A549 (cell line): Measurements from ENCODE around the gene SLC25A25. TPM values are rescaled to one million over a fixed set of nuclear protein-coding genes. Genes with fewer than 3 reads are reported as not detected.
"Not testable (repeated sequence)": the region's sequence is repeated elsewhere in the genome, so short reads cannot be mapped to it uniquely, and the experiment has no call there.

Experiments used
- ATAC-seq, 2 experiments: fragments of 200-7000 bp in 1 of 2; fragments of >200 bp in 1 of 2; cut with Nextera tagmentation in 1 of 2; cut with Tn5 transposase in 1 of 2; 3 replicates each; pipeline versions ENCODE4 v1.8.0 to v1.9.1; 2018 to 2020; ENCODE audit warnings: mild to moderate bottlenecking in 1 of 2, moderate library complexity in 1 of 2
- CTCF ChIA-PET: fragments of 300-600 bp; sonication (Branson Sonifier 250); formaldehyde crosslinking; extraction: SDS; loops from one replicate; lab custom pipeline; 2021; ENCODE audit warnings: antibody characterized with exemption, inconsistent platforms; lab: Yijun Ruan, JAX
- POLR2A ChIA-PET: fragments of 350-600 bp; formaldehyde crosslinking; extraction: SDS; loops from one replicate; lab custom pipeline; 2021; ENCODE audit warnings: antibody characterized with exemption, inconsistent platforms; lab: Yijun Ruan, JAX
- DNase-seq, 2 experiments: peaks; one replicate each; pipeline versions ENCODE4 v3.0.0 to v3.0.0-alpha.2; 2011 to 2016; ENCODE audit warnings: low read depth in 1 of 2, low spot score in 1 of 2
- FAIRE-seq: peaks from 2 replicates; lab custom pipeline; 2011; peaks lifted over from hg19 to GRCh38; lab: Jason Lieb, UNC
- H3K27ac ChIP-seq, 2 experiments: fragments of >200 bp; sonication (Bioruptor Twin); formaldehyde crosslinking; 3 replicates each; pipeline ENCODE4 v1.5.1; 2016 to 2017
- H3K4me1 ChIP-seq: fragments of >200 bp; sonication (Bioruptor Twin); formaldehyde crosslinking; 3 replicates; pipeline ENCODE4 v1.6.1; 2016
- H3K4me2 ChIP-seq: fragments of >200 bp; sonication (Bioruptor Twin); formaldehyde crosslinking; 3 replicates; pipeline ENCODE4 v1.6.1; 2016
- H3K4me3 ChIP-seq: fragments of >200 bp; sonication (Bioruptor Twin); formaldehyde crosslinking; 3 replicates; pipeline ENCODE4 v1.5.1; 2016
- H3K9me3 ChIP-seq: fragments of >200 bp; sonication (Bioruptor Twin); formaldehyde crosslinking; 3 replicates; pipeline ENCODE4 v1.6.1; 2016
- CBX2 ChIP-seq: fragments of 200-600 bp; sonication (generic); IDR thresholded peaks from 2 replicates; pipeline ENCODE4 v1.6.1; 2016; ENCODE audit warnings: low read depth, mild to moderate bottlenecking, borderline replicate concordance
- EHMT2 ChIP-seq: fragments of 200-600 bp; sonication (generic); IDR thresholded peaks from 2 replicates; pipeline ENCODE4 v1.6.1; 2016; ENCODE audit warnings: antibody characterized with exemption, low read depth, mild to moderate bottlenecking, moderate library complexity
- FOSL2 ChIP-seq, 2 experiments: fragments of 450-650 bp in 1 of 2; fragments of >200 bp in 1 of 2; sonication (Bioruptor Twin) in 1 of 2; formaldehyde crosslinking; IDR thresholded peaks; 2 replicates each; pipeline versions ENCODE4 v1.5.0 to v1.6.1; 2016 to 2020; ENCODE audit warnings: mild to moderate bottlenecking in 1 of 2, moderate library complexity in 1 of 2
- HDAC2 ChIP-seq: fragments of 200-600 bp; sonication (generic); IDR thresholded peaks from 2 replicates; pipeline ENCODE4 v1.6.1; 2016
- HOXB13 ChIP-seq: fragments of 250-450 bp; sonication (Bioruptor Pico); IDR thresholded peaks from 2 replicates; pipeline ENCODE4 v1.5.0; 2020; ENCODE audit warnings: low read depth, mild to moderate bottlenecking, moderate library complexity
- KDM5A ChIP-seq: fragments of 200-600 bp; sonication (generic); IDR thresholded peaks from 2 replicates; pipeline ENCODE4 v1.6.1; 2016; ENCODE audit warnings: antibody characterized with exemption, mild to moderate bottlenecking
- RFX5 ChIP-seq: fragments of 450-650 bp; IDR thresholded peaks from 2 replicates; pipeline ENCODE4 v1.7.1; 2014; ENCODE audit warnings: antibody characterized with exemption, mild to moderate bottlenecking, moderate library complexity
- ZNF302 ChIP-seq: fragments of 250-450 bp; sonication (Bioruptor Pico); IDR thresholded peaks from 2 replicates; pipeline ENCODE4 v1.9.0; 2021; ENCODE audit warnings: inconsistent platforms, mild to moderate bottlenecking, moderate library complexity
- ZSCAN20 ChIP-seq: fragments of 250-450 bp; sonication (Bioruptor Pico); IDR thresholded peaks from 2 replicates; pipeline ENCODE4 v1.8.0; 2022; ENCODE audit warnings: mild to moderate bottlenecking, moderate library complexity
- WGBS: methylation state at CpG from one replicate; pipeline ENCODE4 v1.1.6; 2017; ENCODE audit errors: missing lambda C conversion rate; 5-methylcytosine and 5-hydroxymethylcytosine counted together
- polyA plus RNA-seq, 4 experiments: library from polyadenylated mRNA; depleted of rRNA in 3 of 4; stranded (reverse); fragments of >200 nt; fragmentation: RNase III in 1 of 4; extraction: RNeasy Plus Mini Kit Qiagen cat#74134 plus additional on column Dnase treatment in 1 of 4; gene quantifications; 2 replicates in 3 of 4; 3 replicates in 1 of 4; pipeline ENCODE4 v1.2.3, GENCODE V29; 2011 to 2017
- TF ChIP-seq, protein P1 (sequence below): fragments of >200 bp; sonication (Bioruptor Twin); formaldehyde crosslinking; IDR thresholded peaks from 3 replicates; pipeline ENCODE4 v1.5.1; 2016
- TF ChIP-seq, protein P2 (sequence below): fragments of 150-350 bp; IDR thresholded peaks from 2 replicates; pipeline ENCODE4 v1.6.1; 2014; ENCODE audit warnings: low read depth, mild to moderate bottlenecking, low read length

The SLC25A25 gene
- polyA plus RNA-seq, 2 of the 4 experiments (the other 2 are of a cell fraction), result 7.0 TPM

DNA sequence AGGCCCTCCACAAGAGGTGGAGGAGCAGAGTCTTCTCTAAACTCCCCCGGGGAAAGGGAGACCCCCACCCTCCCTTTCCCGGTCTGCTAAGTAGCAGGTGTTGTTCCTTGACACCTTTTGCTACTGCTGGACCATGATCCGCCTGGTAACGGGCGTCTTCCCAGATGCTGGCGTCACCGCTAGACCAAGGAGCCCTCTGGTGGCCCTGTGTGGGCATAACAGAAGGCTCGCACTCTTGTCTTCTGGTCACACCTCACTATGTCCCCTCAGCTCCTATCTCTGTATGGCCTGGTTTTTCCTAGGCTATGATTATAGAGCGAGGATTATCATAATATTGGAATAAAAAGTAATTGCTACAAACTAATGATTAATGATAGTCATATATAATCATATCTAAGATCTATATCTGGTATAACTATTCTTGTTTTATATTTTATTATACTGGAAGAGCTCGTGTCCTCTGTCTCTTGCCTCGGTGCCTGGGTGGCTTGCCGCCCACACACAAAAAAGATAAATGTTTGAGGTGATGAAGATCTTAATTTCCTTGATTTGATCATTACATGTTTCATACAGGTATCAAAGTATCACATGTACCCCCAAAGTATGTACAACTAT, 62.1 kb downstream of the SLC25A25 start:
- DNase-seq, result not testable (repeated sequence)

GRCh38 chr9:128130651-128131050, 62.6 kb downstream of the SLC25A25 start:
- H3K27ac ChIP-seq, H3K4me2 ChIP-seq, DNase-seq, FAIRE-seq, POLR2A ChIA-PET, ATAC-seq, H3K9me3 ChIP-seq, H3K4me3 ChIP-seq: not testable (repeated sequence)
- CTCF ChIA-PET, result interaction anchor here (1.6 to 10.9 kb wide), 3 partner anchors 12 to 20 kb away, joined by 6 to 181 read pairs (median 15); no protein-coding TSS in a partner anchor
- 46% methylated on average over 6 of the region's 7 CpGs for WGBS
- H3K4me1 ChIP-seq, result peaks cover 18% of the 10 kb centered on the region

More for the DNA sequence above, 62.1 kb downstream of the SLC25A25 start:
- H3K9me3 ChIP-seq, H3K4me2 ChIP-seq, POLR2A ChIA-PET, FAIRE-seq, ATAC-seq, H3K27ac ChIP-seq, H3K4me3 ChIP-seq: not testable (repeated sequence)
- CTCF ChIA-PET, result interaction anchor here (0.6 to 10.9 kb wide), 4 partner anchors 13 to 28 kb away, joined by 4 to 181 read pairs (median 10); no protein-coding TSS in a partner anchor
- peaks cover 24% of the 10 kb centered on the region for H3K4me1 ChIP-seq
- TF ChIP-seq, protein P1, sequence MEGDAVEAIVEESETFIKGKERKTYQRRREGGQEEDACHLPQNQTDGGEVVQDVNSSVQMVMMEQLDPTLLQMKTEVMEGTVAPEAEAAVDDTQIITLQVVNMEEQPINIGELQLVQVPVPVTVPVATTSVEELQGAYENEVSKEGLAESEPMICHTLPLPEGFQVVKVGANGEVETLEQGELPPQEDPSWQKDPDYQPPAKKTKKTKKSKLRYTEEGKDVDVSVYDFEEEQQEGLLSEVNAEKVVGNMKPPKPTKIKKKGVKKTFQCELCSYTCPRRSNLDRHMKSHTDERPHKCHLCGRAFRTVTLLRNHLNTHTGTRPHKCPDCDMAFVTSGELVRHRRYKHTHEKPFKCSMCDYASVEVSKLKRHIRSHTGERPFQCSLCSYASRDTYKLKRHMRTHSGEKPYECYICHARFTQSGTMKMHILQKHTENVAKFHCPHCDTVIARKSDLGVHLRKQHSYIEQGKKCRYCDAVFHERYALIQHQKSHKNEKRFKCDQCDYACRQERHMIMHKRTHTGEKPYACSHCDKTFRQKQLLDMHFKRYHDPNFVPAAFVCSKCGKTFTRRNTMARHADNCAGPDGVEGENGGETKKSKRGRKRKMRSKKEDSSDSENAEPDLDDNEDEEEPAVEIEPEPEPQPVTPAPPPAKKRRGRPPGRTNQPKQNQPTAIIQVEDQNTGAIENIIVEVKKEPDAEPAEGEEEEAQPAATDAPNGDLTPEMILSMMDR, result peak; percentile 24; the same call in 1 of the 3 replicates
- 25% methylated on average over 10 of the region's 12 CpGs for WGBS

DNA sequence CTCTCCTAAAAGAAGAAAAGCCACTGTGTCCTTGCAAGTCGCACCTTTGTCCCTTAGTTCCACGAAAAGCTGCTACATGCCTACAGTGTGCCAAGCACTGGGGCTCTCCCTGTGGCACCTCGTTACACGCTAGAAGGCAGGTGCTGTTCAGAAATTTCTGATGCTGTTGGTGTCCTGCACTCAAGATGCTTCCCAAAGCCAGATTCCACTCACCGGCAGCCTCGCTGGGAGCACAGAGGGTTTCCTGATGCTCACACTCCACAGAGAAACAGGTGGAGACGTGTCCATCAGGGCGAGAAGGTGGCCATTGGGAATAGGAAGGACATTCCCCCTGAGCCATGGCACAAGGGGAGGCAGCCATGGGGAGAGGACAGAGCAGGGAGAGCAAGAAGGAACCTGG, 63.3 kb downstream of the SLC25A25 start:
- CTCF ChIA-PET, result interaction anchor here (10.9 kb wide), 1 partner anchor 19 kb away, joined by 181 read pairs; no protein-coding TSS in a partner anchor
- H3K9me3 ChIP-seq, H3K4me2 ChIP-seq, H3K27ac ChIP-seq, H3K4me3 ChIP-seq, FAIRE-seq, POLR2A ChIA-PET, DNase-seq, ATAC-seq: not testable (repeated sequence)
- peaks cover 11% of the 10 kb centered on the region for H3K4me1 ChIP-seq
- WGBS, result 76% methylated on average over 8 of the region's 8 CpGs

DNA sequence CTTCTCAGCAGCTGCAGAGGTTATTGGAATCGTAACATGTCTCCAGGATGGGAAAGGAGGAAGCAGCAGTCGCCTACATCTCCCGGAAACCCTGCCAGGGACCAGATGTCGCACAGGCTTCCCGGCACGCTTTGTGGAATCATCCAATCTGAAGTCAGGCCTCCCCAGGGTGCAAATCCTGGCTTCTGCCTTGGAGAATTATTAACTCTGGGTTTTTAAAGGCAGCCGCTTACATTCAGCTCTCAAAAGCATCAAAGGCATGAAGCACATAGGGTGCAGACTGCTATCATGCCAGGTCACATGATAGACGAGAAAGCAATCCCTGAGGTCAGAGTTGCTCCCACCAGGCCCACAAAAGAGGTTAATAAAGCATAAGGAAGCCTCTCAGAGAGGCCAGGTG, 64.1 kb downstream of the SLC25A25 start:
- H3K9me3 ChIP-seq, FAIRE-seq, ATAC-seq, DNase-seq, H3K4me1 ChIP-seq, POLR2A ChIA-PET, H3K27ac ChIP-seq, H3K4me2 ChIP-seq, H3K4me3 ChIP-seq: not testable (repeated sequence)
- WGBS, result 52% methylated on average over 8 of the region's 8 CpGs
- CTCF ChIA-PET, result interaction anchor here (1.0 to 10.9 kb wide), 2 partner anchors 9 to 20 kb away, joined by 3 to 181 read pairs; no protein-coding TSS in a partner anchor

DNA sequence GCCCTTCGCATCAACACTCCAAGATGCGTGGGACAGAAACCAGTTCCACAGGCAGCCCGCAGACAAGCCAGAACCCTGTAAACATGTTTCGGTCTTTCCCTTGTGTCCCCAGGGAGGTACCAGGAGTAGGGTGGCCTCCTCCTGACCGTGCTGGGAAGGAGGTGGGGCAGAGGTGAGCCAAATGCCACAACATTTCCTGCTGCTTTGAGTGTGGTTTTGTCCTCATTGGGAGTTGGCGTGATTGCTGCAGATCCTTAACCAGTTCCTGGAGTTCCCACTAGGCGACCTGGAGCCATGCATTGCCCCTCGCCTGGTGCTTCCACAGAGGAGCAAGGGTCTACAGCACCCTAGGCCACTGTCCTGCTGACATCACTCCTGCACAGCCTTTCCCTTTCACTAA, 67.5 kb downstream of the SLC25A25 start:
- POLR2A ChIA-PET, result interaction anchor here (1.7 kb wide), 1 partner anchor 24 kb away, joined by 4 read pairs; the partner anchor contains the start of gene BBLN
- not testable (repeated sequence) for H3K4me1 ChIP-seq, H3K27ac ChIP-seq, ATAC-seq, H3K4me2 ChIP-seq, H3K9me3 ChIP-seq, DNase-seq, FAIRE-seq, H3K4me3 ChIP-seq
- CTCF ChIA-PET, result interaction anchor here (2.1 kb wide), 1 partner anchor 11 kb away, joined by 8 read pairs; no protein-coding TSS in a partner anchor
- WGBS, result 71% methylated on average over 5 of the region's 8 CpGs

DNA sequence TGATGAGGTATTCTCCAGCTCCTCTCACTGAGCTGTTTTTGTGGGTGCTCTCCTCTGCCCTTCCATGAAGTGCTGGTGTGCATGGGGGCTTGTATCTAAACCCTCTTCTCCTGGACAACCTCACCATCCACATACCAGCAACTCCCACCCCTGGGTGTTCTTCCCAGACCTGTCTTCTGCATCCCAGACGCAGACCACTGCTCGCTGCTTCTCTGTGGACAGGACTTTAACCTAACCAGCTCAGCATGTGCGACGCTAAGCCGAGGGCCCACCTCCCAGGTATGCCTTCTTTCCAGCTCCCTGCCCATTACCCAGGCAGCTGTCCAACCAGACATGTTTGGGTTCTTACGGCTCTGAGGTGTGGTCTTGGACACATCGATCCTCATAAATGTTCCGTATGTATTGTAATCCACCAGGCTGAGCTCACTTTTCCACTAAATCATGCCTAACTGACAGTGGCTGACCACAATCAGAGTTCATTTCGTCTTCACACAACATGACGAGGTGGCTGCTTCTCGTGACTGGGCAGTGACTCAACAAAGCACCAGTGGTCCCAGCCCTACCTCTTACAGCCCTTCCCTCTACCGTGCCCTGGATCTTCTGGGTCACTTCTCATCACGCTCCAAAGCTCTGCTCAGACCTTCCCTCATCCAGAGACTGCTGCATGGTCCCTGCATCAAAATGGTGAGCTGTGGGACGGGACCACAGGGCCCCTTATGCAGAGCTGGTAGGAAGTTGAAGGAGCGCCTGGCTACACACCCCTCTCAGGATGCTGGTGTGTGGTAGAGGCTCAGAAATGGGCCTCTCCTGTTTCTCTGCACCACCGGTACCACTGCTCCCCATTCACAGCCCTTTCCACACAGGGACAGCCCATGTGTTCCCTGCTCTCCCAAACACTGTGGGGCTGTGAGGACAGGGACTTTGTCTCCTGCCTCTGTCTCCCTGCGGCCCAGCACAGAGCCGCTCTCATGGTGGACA, 69.1 kb downstream of the SLC25A25 start:
- FAIRE-seq, result no peak
- no peak overlapping the region for H3K4me3 ChIP-seq
- WGBS, result 80% methylated on average over 18 of the region's 18 CpGs
- DNase-seq, result no peak
- 0 out of 3 replicates have a peak, but pooled peaks cover under 1% of the 10 kb centered on the region for H3K4me1 ChIP-seq
- H3K9me3 ChIP-seq, result no peaks in the 10 kb centered on the region
- no peak overlapping the region for H3K27ac ChIP-seq
- ATAC-seq, result peak; percentile 38 to 40; a peak in 4 of 6 replicates
- POLR2A ChIA-PET, result interaction anchor here (1.7 kb wide), 1 partner anchor 23 kb away, joined by 4 read pairs; the partner anchor contains the start of gene BBLN
- no peak overlapping the region for H3K4me2 ChIP-seq
- CTCF ChIA-PET, result interaction anchor here (0.8 to 2.3 kb wide), 5 partner anchors 13 to 25 kb away, joined by 3 to 15 read pairs (median 3); no protein-coding TSS in a partner anchor
- TF ChIP-seq, protein P2, sequence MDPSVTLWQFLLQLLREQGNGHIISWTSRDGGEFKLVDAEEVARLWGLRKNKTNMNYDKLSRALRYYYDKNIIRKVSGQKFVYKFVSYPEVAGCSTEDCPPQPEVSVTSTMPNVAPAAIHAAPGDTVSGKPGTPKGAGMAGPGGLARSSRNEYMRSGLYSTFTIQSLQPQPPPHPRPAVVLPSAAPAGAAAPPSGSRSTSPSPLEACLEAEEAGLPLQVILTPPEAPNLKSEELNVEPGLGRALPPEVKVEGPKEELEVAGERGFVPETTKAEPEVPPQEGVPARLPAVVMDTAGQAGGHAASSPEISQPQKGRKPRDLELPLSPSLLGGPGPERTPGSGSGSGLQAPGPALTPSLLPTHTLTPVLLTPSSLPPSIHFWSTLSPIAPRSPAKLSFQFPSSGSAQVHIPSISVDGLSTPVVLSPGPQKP, result no peak
- TF ChIP-seq KDM5A, result no peak
- no peak for TF ChIP-seq HDAC2
- no peak for TF ChIP-seq ZNF302 (CRISPR knock-in tag)
- TF ChIP-seq FOSL2 (IDR thresholded peaks at IDR 0.05), result no peak
- TF ChIP-seq FOSL2 (CRISPR knock-in tag; IDR thresholded peaks at IDR 0.05), result no peak
- TF ChIP-seq HOXB13 (CRISPR knock-in tag), result no peak
- TF ChIP-seq CBX2, result no peak
- TF ChIP-seq RFX5, result no peak
- TF ChIP-seq, protein P1, result no peak
- TF ChIP-seq ZSCAN20 (CRISPR knock-in tag), result no peak
- no peak for TF ChIP-seq EHMT2
